AML-193 (cell line): ENCODE measurements around the gene SLC1A7.

Source experiments
- DNase-seq, 2 experiments: peaks; one replicate each; lab custom pipeline; 2025; lab: John Stamatoyannopoulos, UW

Gene SLC1A7

GRCh38 chr1:53090227-53091147 is 52.0 kb downstream of the SLC1A7 start:
- DNase-seq: no peak

GRCh38 chr1:53089478-53090226 is 52.8 kb downstream of the SLC1A7 start:
- no peak for DNase-seq

GRCh38 chr1:53088616-53089300 is 53.7 kb downstream of the SLC1A7 start:
- no peak for DNase-seq

- no peak for DNase-seq
Measured at GRCh38 chr1:53087332-53088285, 54.8 kb downstream of the SLC1A7 start.

GRCh38 chr1:53086491-53087070 is 55.9 kb downstream of the SLC1A7 start:
- no peak for DNase-seq

GRCh38 chr1:53085405-53085804 is 57.0 kb downstream of the SLC1A7 start:
- DNase-seq: no peak

GRCh38 chr1:53084589-53084971 is 57.9 kb downstream of the SLC1A7 start:
- DNase-seq: no peak

- no peak for DNase-seq
Measured at GRCh38 chr1:53083636-53084588, 58.5 kb downstream of the SLC1A7 start.

GRCh38 chr1:53082826-53083455 is 59.5 kb downstream of the SLC1A7 start:
- no peak for DNase-seq

- no peak for DNase-seq
Measured at GRCh38 chr1:53081384-53082066, 60.9 kb downstream of the SLC1A7 start.

GRCh38 chr1:53080769-53081168 is 61.7 kb downstream of the SLC1A7 start:
- no peak for DNase-seq

GRCh38 chr1:53080041-53080440 is 62.4 kb downstream of the SLC1A7 start:
- no peak for DNase-seq

GRCh38 chr1:53079251-53079650 is 63.2 kb downstream of the SLC1A7 start:
- no peak for DNase-seq

- DNase-seq: no peak
Measured at GRCh38 chr1:53078333-53079101, 63.9 kb downstream of the SLC1A7 start.

GRCh38 chr1:53077599-53077965 is 64.9 kb downstream of the SLC1A7 start:
- no peak for DNase-seq

GRCh38 chr1:53076721-53077598 is 65.5 kb downstream of the SLC1A7 start:
- no peak for DNase-seq

GRCh38 chr1:53076165-53076564 is 66.3 kb downstream of the SLC1A7 start:
- DNase-seq: no peak
